HG03060 (cell line): ENCODE data around the gene RNF157.
"Not testable (repeated sequence)": the region's sequence is repeated elsewhere in the genome, so short reads cannot be mapped to it uniquely, and the experiment has no call there.

Experiments used
- ATAC-seq: cut with Tn5 transposase; IDR thresholded peaks from one replicate; pipeline ENCODE4 v1.9.1; 2021; ENCODE audit warnings: low read depth, moderate number of reproducible peaks; ENCODE audit not compliant: unreplicated experiment

The RNF157 gene

DNA sequence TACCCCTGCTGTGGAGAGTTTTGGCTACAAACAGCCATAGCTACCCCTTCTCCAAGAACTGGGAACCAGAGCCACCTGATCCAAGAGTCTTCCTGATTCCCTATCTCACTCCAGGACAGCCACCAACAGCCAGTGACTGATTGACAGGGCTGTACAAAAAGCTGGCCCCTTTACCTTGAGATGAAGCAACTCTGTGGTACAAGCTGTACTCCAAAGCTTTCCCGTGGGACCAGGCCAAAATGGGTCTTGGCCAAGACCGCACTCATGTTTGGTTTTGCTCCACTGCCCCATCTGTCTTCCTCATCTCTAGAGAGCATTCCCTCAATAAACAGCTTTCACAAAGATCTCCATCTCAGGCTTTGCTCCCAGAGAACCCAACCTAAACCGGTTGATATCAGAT is 43.6 kb downstream of the RNF157 start:
- ATAC-seq, result no peak

DNA sequence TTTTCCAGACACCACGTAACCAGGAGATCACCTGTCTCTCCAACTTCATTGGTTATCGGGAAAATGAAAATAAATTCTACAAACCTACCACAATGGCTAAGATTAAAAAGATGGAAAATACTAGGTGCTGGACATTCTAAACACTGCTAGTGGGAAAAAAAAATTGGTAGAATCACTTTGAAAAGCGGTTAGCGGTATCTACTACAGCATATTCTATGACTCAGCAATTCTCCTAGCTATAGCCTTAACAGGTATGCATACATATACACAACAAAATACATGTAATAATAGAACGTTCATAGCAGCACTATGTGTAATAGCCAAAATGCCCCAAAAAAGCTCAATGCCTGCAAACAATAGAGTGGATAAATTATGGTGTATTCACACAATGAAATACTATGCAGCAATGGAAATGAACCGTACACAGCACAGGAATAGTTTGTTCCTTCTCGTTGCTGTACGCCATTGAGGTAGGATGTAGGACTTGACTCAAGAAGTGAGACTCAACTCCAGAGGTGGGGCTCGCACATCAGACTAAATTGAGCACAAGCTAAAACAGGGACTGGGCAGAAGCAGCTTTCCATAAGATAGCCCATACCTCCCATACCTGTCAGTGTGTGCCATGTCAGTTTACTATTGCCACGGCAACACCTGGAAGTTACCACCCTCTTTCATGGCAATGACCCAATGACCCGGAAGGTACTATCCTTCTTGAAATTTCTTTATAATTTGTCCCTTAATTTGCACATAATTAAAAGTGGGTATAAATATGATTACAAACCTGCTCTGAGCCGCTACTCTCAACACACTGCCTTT is 44.8 kb downstream of the RNF157 start:
- no peak for ATAC-seq

DNA sequence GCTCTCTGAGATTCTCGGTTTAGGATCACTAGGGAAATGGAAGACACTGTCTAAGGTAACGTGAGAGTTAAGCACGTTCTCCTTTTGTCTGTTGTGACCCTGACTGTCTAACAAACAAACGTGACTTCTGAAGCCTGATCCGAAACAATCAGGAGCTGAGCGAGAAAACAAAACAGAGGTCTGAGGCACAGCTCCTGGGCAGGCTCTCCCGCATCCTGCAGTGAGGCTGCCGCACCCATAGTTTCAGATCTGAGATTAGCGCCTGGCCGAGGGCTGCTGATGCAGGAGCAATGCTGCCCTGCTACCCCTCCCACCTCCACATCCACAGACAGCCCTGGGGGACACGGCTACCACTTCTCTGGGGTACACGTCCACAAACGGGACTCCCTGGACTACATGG is 46.7 kb downstream of the RNF157 start:
- no peak for ATAC-seq

DNA sequence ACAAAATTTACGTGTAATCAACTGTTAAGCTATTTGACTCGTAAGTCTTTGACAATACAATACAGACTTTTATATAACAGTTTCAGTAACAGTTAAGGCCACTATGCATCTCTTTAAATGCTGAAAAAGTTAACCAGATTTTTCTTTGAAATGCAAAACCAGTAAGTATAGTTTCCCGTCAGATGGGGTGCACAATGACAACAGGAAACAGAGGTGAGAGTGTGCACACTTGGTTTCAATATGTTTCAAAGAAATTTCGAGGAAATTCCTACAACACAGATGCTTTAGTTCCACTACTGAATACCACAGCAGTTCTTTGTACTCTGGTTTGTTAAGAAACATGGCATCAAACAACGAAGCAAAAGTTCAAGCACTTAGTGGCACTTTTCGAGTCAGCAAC is 48.4 kb downstream of the RNF157 start:
- ATAC-seq, result no peak

DNA sequence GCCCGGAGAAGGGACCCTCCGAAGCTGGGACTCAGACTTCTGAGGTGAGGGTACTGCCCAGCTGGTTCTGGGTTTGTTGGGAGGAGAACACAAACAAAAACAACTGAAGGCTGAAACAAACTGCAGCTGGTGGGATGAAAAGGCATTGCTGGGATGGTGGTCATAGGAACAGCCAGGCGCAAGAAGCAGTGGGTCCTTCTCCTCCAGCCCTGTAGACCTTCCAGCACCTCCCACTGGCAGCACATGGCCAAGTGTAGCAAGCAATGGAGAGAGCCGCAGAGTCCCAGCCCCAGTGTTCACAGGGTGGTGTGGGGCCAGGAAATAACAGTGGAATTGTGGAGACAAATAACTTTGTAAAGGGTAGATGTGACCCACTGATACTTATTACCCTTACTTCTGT is 50.6 kb downstream of the RNF157 start:
- ATAC-seq, result no peak

DNA sequence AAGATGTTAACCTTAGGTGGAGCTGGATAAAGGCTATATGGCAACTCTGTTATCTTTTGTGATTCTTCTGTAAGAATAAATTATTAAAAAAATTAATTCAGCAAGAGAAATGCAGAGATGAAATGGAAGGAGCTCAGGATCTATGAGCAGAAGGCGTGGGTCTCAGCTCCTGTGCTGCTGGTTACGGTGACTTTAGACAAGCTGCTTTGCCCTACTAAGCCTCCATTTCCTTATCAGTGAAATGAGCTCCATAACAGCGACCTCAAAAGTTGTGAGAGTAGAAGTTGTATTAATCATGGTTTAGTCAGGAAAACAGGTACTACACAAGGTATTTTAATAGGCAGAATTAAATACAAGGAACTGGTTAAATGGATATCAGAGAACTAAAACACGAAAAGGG is 51.0 kb downstream of the RNF157 start:
- ATAC-seq, result no peak

DNA sequence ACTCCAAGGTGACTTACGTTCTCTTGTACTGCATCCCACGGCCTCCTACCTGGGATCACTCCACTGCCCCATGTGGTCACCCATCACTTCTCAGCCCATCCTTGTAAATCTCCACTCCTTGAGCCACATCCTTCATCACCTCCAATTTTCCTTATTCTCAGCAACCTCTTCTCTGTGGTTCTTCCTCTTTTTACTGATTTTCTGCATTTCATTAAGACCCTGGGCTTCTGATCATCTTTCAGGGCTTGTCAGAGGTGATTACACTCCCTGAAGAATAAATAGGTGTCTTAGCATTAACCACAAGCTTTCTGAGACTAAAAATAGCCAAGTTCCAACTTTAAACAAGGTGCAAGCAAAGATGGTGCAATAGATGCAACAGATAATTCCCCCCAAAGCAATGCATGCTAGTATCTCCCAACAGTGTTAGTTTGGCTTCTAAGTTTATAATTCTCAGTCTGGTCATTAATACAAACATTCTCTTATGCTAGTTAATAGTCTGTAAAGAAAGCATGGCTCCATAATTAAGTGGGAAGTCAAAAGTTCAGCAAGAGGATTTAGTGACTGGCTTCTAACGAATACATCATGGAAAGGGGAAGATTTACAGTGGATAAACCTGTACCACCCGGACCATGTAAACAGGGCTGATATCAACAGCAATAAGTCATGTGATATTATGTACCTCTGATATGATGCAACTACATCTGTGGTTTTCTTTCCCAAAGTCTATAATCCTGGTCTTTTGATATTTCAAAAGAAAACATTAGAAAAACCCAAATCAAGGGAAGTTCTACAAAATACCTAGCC is 51.9 kb downstream of the RNF157 start:
- ATAC-seq, result no peak

DNA sequence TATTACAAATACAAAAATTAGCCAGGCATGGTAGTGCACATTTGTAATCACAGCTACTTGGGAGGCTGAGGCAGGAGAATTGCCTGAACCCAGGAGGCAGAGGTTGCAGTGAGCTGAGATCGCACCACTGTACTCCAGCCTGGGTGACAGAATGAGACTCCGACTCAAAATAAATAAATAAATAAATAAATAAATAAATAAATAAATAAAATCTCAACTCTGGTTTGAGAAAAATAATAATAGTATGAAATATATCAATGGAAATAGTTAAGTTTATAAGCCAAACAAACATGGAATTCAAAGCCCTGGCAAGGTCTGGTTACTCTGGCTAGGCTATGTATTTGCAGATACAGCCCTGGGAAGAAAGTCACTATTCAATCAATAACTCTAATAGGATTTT is 53.5 kb downstream of the RNF157 start:
- ATAC-seq, result not testable (repeated sequence)

DNA sequence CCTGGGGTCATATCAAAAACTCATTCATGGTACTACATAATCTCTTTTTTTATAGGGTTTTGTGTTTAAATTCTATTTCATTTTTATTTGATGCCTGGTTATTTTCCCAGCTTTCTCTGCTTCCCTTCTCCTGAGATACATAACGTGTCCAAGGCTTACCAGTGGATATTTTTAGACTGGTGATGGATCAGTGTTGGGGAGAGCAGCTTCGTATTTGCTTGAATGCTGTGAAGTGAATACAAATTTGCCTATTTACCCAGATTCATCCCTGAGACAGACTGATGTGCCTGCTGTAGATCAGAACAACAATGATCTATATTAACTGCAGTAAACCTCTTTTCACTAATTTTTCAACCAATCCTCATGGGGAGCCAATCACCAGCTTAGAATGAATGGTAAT is 56.0 kb downstream of the RNF157 start:
- no peak for ATAC-seq

DNA sequence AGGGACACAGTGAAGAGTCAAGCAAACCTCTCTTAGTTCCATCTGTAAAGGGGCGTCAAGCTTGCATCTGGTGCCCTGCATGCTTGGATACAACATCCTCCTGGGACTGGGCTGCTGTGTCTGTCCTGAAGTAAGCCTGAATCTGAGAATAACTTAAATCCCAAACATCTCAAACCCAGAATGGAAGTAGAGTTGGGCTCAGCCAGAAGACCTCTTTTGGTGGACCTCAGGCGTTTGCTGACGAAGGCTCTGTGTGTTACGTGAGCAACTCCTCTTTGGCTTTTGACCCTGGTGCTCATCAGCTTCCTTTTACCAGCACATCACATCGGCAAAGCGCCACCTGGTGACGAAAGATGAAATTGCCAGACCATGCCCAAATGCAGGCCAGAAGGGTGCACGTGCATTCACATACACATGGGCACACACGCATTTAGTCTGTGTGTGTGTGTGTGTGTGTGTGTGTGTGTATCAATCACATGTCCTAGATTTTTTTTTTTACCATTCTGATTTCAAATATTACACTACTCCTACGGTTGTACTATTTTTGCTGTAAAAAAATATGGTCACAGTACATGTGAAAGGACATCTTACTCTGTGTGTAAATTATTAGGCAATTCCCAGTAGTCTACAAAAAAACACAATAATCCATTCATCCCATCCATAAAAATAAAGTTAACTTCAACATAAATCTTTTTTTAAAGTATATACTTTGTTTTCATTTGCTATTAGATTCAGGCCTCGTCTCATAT is 58.1 kb downstream of the RNF157 start:
- ATAC-seq, result peak; percentile 42

DNA sequence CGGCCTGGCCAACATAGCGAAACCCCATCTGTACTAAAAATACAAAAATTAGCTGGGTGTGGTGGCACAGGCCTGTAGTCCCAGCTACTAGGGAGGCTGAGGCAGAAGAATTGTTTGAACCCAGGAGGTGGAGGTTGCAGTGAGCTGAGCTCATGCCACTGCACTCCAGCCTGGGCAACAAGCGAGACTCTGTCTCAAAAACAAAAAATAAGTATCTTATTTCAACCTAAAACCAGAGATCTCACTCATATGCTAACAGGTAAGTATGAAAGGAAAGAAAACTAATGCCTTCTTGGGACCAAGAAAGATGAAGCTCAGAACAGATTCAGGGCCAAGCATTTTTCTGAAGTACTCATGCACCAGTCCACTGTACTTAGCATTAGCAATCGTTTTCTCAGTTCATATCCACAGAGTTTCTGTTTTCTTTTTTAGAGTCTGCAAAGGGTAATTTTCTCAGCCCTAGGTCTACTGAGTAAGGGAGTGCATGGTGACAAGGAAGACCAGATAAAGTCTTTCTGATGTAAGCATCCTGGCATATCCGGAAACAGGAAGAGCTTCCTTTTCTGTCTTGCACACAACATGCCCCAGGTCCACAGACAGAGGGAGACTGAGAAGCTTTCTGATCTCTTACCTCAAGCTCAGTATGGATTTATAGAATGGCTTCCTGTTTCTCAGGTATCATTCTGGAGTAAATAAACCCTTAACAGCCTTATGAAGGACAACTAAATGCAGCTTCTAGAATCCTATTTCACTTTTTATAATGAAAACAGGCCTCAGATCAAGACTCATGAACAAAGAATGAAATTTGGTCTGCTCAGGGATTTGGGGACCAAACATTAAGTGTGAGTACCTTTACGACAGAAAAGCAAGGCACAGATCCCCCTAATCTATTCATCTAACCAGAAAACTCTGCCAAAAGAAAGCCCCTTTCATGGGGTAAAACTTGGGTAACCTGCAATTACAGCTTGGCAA is 60.5 kb downstream of the RNF157 start:
- no peak for ATAC-seq

DNA sequence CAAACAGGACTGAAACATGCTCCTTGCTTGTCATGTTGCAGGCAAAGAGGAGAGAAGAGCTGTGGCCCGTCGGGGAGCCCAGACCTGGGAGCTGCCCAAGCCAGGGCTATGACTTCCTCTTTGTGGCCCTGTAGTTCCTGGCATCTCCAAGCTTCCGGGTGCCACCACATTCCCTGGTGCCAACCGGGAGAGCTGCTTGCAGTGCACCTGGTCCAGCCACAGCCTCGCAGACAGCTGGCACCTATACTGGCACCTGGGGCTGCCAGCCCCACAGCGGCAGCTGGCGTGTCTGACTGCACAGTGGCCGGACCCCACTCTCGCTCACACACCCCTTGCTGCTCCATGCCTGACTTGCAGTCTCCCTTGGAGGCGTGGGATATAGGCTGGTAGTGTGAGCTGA is 62.2 kb downstream of the RNF157 start:
- no peak for ATAC-seq

DNA sequence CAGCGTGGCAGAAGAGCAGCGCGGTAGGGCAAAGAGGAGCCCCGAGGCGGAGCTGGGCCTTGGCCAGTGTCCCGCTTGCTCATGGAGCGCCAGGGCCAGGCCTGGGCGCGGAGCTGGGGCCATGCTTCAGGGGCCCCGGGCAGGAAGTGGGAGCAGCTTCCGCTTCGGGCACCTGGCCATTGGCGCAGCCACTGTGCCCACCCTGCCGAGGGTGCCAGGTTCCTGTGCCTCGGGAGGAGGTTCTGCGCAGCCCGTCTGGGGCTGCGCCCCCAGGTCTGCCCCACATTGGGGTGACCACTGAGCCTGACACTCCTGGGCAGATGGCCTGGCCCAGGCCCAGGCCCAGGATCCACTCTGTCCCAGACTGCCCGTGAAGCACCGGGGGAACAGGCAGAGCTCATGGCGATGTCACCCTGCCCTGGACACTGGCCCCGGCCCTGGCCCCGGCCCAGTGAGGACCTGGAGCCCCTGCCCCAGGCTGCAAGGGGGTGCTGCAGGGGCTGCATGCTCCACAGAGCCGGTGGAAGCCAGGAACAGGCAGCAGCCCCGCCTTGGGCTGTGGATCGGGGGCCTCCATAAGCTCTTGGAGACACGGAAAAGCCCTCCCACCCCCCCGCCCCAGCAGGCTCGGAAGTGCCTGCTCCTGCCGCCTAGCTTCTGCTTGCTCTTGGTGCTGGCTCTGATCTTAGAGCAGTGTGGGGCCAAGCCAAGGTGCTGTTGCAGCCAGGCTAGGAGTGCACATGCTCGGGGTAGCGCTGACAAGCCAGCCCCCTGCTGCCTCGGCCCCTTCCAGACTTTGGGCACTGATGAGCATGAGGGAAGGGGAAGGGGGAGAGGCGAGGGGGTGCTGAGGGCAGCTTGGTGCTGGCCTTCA is 63.4 kb downstream of the RNF157 start:
- no peak for ATAC-seq

DNA sequence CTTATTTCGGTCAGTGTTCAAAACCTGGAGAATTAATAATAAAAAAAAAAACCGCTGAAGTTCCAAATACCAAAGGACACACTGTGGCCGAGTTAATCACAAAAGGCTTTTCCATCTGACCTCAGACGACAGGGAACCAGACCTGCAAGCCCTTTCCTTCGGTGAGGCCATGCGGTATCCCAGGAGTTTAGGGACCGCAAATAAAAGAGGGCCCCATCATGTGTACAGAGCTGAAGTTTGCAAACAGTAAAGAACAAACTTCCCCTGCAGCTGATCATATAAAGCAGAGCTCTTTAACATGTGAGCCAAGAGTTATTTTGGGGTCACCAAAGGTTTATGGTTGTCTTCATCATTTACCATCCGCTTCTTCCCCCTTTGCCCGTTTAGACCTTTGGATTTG is 66.3 kb downstream of the RNF157 start:
- no peak for ATAC-seq

DNA sequence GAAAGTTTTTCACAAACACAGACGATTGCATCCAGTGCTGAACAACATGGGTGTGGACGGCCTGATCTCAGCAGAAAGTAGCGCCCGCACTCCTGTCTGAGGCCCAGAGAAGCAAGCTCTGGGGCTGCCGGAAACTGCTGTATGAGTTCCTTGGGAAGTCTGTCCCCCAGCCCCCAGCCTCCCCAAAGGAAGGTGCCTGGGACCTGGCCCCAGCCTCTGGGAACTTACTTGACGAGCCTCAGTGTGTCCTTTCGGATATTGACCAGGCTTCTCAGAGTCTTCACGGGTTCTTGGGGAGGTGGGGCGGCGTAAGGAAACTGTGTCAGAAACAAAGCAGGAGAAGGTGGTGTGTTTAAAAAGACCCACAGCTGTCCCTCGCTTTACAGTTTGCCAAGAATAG is 66.8 kb downstream of the RNF157 start:
- ATAC-seq, result no peak

DNA sequence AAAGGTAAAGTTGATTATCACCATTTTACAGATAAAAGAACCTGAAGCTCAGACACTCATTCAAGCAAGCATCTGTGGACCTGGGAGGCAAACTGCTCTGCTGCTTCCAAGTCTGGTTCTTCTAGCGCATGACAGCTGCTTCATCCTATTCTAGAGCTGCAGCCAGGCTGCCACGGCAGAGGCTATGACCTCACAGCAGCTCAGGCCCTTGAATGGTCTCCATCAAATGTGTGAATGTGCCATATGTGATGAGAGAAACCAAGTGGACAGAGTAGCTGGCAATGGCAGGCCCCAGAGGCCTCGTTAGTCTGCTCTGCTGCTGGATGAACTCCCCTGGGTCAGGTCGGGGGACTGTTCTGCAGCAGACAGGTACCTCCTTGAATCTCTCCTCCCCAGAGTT is 68.6 kb downstream of the RNF157 start:
- ATAC-seq, result no peak

DNA sequence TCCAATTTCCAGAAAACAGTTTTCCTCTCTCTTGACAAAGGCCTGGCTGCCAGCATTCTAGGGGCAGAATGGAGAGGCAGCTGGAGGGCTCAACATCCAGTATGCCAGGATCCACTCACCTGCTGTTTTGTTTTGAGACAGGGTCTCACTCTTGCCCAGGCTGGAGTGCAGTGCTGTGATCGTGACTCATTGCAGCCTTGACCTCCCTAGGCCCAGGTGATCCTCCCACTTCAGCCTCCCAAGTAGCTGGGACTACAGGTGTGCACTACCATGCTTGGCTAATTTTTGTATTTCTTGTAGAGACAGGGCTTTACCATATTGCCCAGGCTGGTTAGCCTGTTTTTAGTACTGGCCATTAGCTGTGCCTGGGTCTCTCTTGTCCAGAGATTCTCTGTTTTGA is 70.2 kb downstream of the RNF157 start:
- no peak for ATAC-seq

DNA sequence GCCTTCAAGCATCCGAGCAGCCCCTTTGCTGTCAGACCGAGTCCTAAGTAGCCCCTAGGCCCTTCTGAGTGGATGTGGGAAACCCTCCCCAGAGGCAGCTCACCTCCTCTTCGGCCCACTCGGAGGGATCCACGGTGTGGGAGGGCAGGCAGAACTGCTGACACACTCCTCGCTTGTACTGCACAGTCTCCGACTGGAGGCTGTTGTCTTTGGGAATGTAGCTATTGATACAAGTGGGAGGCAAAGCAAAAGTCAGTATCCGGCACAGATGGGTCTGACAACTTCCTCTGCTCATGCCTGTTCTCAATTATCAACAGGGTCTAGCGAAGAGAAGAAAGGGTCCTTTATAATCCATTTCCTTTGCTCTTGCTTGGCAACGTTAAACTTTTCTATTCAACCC is 73.4 kb downstream of the RNF157 start:
- ATAC-seq, result no peak

DNA sequence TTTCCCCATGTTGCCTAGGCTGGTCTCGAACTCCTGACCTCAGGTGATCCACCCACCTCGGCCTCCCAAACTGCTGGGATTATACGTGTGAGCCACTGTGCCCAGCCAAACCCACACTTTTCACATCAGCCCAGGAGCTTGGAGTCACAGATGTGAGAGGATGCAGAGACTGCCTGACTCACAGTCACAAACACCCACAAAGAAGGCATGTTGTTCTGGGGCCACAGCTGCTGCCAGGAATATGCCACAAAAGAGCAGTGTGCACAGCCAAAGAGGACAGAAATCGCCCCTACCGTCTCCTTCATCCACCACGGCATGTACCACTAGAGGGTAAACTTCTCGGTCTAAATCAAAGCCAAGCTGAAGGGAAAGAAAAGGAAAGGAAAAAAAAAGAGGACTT is 74.1 kb downstream of the RNF157 start:
- ATAC-seq, result no peak
